GM12878 (cell line): ENCODE measurements around the gene ZNF701.

Experiments used
- BCLAF1 ChIP-seq: fragments of 450-650 bp; IDR thresholded peaks from 2 replicates; pipeline ENCODE4 v1.6.1; 2017; ENCODE audit warnings: antibody characterized with exemption, mild to moderate bottlenecking, moderate library complexity
- CTCF ChIP-seq, 3 experiments: IDR thresholded peaks in 2 of 3; conservative IDR thresholded peaks in 1 of 3; 2 replicates each; pipeline ENCODE4 v1.5.1; 2011; ENCODE audit warnings: low read depth in 3 of 3, low read length in 3 of 3, mild to moderate bottlenecking in 3 of 3, control low read depth in 2 of 3, moderate library complexity in 2 of 3, inconsistent platforms in 1 of 3, mixed read lengths in 1 of 3; ENCODE audit not compliant: control insufficient read depth in 2 of 3, insufficient read depth in 1 of 3; ENCODE audit errors: extremely low read depth in 1 of 3
- ETV6 ChIP-seq, 2 experiments: fragments of 450-650 bp in 1 of 2; IDR thresholded peaks in 1 of 2; conservative IDR thresholded peaks in 1 of 2; 2 replicates each; pipeline ENCODE4 v1.6.1; 2014; ENCODE audit warnings: antibody characterized with exemption in 1 of 2, borderline replicate concordance in 1 of 2, low read depth in 1 of 2, mild to moderate bottlenecking in 1 of 2, moderate library complexity in 1 of 2
- HDAC6 ChIP-seq: fragments of 200-600 bp; sonication (generic); IDR thresholded peaks from one replicate; pipeline ENCODE4 v1.8.0; 2017; ENCODE audit warnings: antibody characterized with exemption; ENCODE audit not compliant: unreplicated experiment
- ZNF687 ChIP-seq: fragments of 450-650 bp; IDR thresholded peaks from 2 replicates; pipeline ENCODE4 v1.6.1; 2017; ENCODE audit warnings: mild to moderate bottlenecking, moderate library complexity

GRCh38 chr19:52524086-52524485, 46.0 kb upstream of the ZNF701 start:
- TF ChIP-seq BCLAF1 (no peak), CTCF (IDR thresholded peaks at IDR 0.05 in 2 of 3, conservative IDR thresholded peaks at IDR 0.05 in 1 of 3; ENCODE audit: control insufficient read depth in 2 of 3, extremely low read depth in 1 of 3, insufficient read depth in 1 of 3, low read depth in 3 of 3, low read length in 3 of 3) (no peak), ETV6 (conservative IDR thresholded peaks at IDR 0.05 in 1 of 2, IDR thresholded peaks at IDR 0.05 in 1 of 2; ENCODE audit: borderline replicate concordance in 1 of 2, low read depth in 1 of 2) (no peak), ZNF687 (no peak), HDAC6 (no peak)
